Hematopoietic multipotent progenitor cell (in vitro differentiated cells): ENCODE measurements around the gene PIK3C3. TPM values are rescaled to one million over a fixed set of nuclear protein-coding genes. Genes with fewer than 3 reads are reported as not detected.

ENCODE experiments used
- DNase-seq, 3 donors: peaks; one replicate each; pipeline ENCODE4 v3.0.0-alpha.2; 2011 to 2015; ENCODE audit warnings: low read depth in 2 of 3, low spot score in 2 of 3
- total RNA-seq: library from RNA; depleted of rRNA; stranded (reverse); fragments of >200 nt; gene quantifications from one replicate; pipeline ENCODE4 v1.2.3, GENCODE V29; 2012

Gene PIK3C3
- total RNA-seq, result 14.8 TPM

- DNase-seq, result peak; percentile 95 to 98 (median 97)
Measured at GRCh38 chr18:41954827-41955613, at the start of gene PIK3C3. PIK3C3 (plus strand) TSS chr18:41955234; CDS start chr18:41955292, 58 bp downstream.

DNA sequence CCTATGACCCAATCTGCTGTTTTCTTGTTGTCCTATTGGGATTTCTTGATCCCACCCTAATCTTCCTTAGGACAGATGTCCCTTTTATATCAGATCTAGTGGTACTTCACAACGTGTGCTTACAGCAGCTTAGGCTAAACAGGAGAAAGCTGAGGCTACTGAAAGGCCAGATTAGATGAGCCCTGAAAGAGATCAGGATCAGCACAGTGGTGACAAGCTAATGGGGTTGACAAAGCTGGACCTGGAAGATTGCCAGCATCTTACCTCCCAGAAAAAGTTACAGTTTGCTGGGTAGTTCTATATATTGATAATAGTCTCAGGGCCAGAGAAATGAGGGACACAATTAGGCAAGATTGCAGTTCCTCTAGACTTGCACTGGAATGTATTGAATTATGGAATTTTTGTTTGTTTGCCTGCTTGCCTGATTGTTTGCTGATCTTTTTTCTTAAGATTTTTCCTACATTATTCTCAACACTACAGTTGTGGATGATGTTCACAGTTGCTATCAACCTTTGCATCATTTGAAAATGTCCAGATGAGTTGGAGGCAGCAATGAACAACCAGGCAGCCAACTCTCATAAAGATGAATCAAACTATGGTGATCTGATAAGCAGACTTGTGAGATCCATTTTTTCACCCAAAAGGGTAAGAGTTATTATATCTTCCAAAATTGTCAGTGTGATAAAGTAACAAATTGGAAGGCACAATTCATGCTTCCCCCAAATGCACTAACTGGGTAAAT is 49.1 kb upstream of the PIK3C3 start:
- no peak for DNase-seq

- DNase-seq, result peak; percentile 19 to 83 (median 59)
Measured at GRCh38 chr18:41906528-41907146, 48.4 kb upstream of the PIK3C3 start.

DNA sequence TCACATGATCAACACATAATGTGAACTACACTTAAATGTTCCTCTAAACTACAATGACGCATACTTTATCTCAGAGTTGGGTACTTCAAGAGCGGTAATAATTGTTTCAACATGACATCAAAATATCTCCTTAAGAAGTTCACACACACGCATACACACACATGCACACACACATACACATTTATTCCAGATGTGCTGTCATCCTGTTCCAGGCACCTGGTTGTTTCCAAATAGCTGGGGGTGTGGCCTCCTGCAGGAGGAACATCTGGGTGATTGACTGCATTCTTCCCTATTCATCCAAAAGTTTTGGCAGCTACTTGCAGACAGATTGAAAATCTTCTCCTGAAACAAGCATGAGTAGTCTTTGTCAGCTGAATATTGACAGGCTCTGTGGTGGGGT is 37.9 kb upstream of the PIK3C3 start:
- no peak for DNase-seq

GRCh38 chr18:41921770-41922169 is 33.3 kb upstream of the PIK3C3 start:
- no peak for DNase-seq

- DNase-seq, result no peak
Measured at GRCh38 chr18:41922176-41922575, 32.9 kb upstream of the PIK3C3 start.

- no peak for DNase-seq
Measured at GRCh38 chr18:41922841-41923240, 32.2 kb upstream of the PIK3C3 start.

- DNase-seq, result peak in 1 of 3 donors; percentile 50
Measured at GRCh38 chr18:41923446-41923845, 31.6 kb upstream of the PIK3C3 start.

GRCh38 chr18:41928581-41928980 is 26.5 kb upstream of the PIK3C3 start:
- DNase-seq, result no peak

DNA sequence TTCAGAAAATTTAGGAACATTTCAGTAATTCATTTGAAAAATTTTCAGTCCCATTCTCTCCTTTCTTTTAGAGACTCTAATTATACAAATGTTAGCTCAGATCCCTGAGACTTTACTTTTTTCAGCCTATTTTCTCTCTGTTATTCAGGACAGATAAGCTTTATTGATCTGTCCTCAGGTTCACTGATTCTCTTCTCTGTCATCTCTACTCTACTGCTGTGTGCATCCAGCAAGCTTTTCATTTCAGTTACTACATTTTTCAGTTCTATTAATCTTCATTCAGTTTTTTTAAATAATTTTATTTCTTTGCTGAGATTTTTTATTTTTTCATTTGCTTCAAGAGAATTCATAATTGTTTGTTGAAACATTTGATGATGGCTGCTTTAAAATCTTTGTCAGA is 22.1 kb upstream of the PIK3C3 start:
- DNase-seq, result no peak

DNA sequence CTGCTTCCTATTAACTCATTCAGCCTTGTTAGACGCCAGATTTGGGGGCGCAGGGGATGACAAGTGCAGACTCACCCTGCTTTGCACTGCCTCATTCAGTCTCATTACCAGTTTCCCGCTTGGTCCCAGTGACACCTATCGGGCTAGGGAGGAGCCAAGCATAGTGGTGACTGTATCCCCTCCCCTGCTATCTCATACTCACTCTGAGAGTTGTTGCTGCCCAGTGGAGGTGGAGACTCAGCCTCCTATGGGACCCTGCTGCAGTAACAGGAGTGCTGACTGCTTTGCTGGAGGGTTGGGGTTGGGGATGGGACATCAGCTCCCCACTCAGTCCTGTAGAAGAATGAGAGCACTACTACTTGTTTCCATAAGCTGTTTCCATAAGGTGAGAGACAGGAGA is 21.3 kb upstream of the PIK3C3 start:
- no peak for DNase-seq

DNA sequence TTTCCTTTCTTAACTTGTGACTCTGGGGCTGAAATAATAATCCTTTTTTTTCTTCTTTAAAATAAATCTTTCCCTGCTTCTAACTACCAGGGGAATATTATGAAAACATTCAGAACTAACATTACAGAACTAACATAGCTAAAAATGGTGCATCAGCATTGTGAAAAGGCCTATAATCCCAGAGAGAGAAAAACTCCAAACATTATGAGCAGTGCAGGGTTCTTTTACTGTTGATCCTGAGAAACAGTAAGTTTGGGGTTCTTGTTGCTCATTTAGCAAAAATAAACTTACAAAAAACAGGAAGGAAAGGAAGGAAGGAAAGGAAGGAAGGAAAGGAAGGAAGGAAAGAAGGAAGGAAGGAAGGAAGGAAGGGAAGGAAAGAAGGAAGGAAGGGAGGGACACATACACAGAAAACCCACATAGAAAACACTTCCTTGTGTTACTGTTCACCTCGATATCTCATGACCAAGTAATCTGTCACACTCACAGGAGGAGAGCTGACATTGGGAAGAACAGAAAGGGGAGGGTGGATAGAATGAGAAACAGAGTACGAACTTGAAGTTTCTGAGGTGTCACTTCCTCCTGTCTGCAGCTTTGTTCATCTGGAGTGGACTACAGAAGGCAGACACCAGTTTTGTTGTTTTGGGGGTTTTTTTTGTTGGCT is 18.4 kb upstream of the PIK3C3 start:
- DNase-seq, result peak in 2 of 3 donors; percentile 22 to 47

DNA sequence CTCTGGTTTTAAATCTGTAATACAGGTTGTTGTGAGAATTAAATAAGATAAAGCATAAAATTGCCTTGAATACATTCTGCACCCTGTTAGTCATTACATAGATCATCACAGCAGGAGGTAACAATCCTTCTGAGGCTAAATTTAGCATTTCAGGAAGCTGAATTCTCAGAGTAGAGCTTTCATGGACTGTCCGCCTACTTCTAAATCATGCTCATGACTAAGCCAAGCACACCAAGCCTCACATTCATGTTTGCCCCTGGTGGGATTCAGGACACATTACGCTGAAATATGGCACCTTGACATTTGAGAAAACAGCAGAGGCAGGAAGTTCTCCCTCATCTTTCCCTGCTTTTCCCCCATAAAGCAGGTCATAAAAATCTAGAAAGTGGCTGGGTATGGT is 16.6 kb upstream of the PIK3C3 start:
- DNase-seq, result peak in 1 of 3 donors; percentile 7

GRCh38 chr18:41939326-41939725 is 15.7 kb upstream of the PIK3C3 start:
- no peak for DNase-seq

GRCh38 chr18:41940506-41941215 is 14.4 kb upstream of the PIK3C3 start:
- DNase-seq, result no peak

DNA sequence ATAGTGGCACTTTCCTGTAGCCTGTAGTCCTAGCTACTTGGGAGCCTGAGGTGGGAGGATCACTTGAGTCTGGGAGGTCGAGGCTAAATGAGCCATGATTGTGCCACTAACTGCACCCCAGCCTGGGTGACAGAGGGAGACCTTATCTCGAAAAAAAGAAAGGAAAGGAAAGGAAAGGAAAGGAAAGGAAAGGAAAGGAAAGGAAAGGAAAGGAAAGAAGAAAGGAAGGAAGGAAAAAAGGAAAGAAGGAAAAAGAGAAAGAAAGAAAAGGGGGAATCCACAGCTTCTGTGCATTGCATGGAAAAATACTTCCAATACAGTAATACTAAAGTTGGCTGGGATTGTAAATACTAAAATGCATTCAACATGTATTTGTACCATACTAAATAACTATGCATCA is 12.8 kb upstream of the PIK3C3 start:
- no peak for DNase-seq

- no peak for DNase-seq
Measured at GRCh38 chr18:41948544-41949110, 6.4 kb upstream of the PIK3C3 start.

DNA sequence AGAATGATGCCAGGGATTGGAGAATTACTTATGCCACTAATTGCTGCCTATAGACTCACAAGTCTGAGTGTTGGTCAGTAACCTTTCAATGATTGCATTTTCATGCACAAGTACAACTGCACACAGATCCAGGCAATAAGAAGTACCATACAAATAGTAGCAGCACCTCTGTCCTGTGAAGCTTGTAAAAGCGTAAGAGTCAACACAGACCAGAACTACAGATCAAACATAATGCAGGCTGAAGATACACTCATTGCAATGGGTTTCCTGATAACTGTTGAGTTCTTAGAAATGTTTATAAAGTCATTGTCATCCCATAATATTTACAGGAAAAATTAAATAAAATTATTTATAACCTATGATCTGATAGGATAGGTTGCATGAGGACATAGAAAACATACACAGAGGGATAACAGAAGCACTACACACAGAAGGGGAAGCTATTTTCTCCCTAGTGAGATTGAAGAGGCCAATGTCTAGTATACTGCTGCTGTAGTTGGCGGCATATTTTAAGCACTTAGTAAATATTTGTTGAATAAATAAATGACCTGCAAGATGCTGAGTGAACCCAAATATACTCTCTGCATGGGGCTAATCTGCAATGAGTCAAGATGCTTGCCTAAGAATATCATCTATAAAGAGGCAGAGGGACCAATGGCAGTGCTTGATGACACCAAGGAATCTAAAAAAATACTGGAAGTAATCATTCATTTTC is 5.7 kb upstream of the PIK3C3 start:
- no peak for DNase-seq

GRCh38 chr18:41955688-41956087 is 654 bp downstream of the PIK3C3 start:
- DNase-seq, result peak in 1 of 3 donors; percentile 3
